GM18858 (cell line): ENCODE results near the gene SPTBN5.

Source experiments
- ATAC-seq: cut with Tn5 transposase; IDR thresholded peaks from one replicate; pipeline ENCODE4 v1.9.1; 2021; ENCODE audit not compliant: unreplicated experiment

Gene SPTBN5

GRCh38 chr15:41809121-41809520, 84.7 kb downstream of the SPTBN5 start:
- ATAC-seq, result no peak

GRCh38 chr15:41806291-41807181, 87.3 kb downstream of the SPTBN5 start:
- no peak for ATAC-seq

- ATAC-seq, result no peak
These were observed 88.1 kb downstream of the SPTBN5 start for GRCh38 chr15:41805711-41806110.

- ATAC-seq, result no peak
These were observed 88.8 kb downstream of the SPTBN5 start for GRCh38 chr15:41804916-41805666.

- no peak for ATAC-seq
These were observed 89.5 kb downstream of the SPTBN5 start for GRCh38 chr15:41804361-41804760.

- no peak for ATAC-seq
These were observed 91.9 kb downstream of the SPTBN5 start for GRCh38 chr15:41801850-41802455.

GRCh38 chr15:41801185-41801584, 92.7 kb downstream of the SPTBN5 start:
- no peak for ATAC-seq

GRCh38 chr15:41799488-41799805, 94.4 kb downstream of the SPTBN5 start:
- ATAC-seq, result no peak

GRCh38 chr15:41798607-41799487, 95.0 kb downstream of the SPTBN5 start:
- no peak for ATAC-seq
